Upper lobe of left lung (tissue), 4 donors: Measurements from ENCODE around the gene DMAC2.
A peak's percentile ranks its signal among the peaks of the same experiment; 100 is the strongest.

Experiments
- CTCF ChIP-seq, 6 experiments: fragments of 450-650 bp in 4 of 6; fragments of 200-600 bp in 2 of 6; sonication (generic) in 2 of 6; IDR thresholded peaks; one replicate each; pipeline ENCODE4 v1.5.1; 2016 to 2019; ENCODE audit warnings: antibody characterized with exemption in 6 of 6
- POLR2A ChIP-seq, 4 donors: fragments of 450-650 bp; IDR thresholded peaks; one replicate each; pipeline ENCODE4 v1.5.1; 2016 to 2017; ENCODE audit warnings: antibody characterized with exemption in 4 of 4, mild to moderate bottlenecking in 2 of 4
- POLR2AphosphoS5 ChIP-seq, 2 donors: sonication (generic); formaldehyde crosslinking; IDR thresholded peaks; one replicate each; pipeline ENCODE4 v1.5.1; 2017; ENCODE audit warnings: antibody characterized with exemption in 2 of 2

- TF ChIP-seq CTCF (IDR thresholded peaks at IDR 0.05) (no peak), POLR2A (IDR thresholded peaks at IDR 0.05) (no peak), POLR2AphosphoS5 (IDR thresholded peaks at IDR 0.05) (peak in 1 of 2 donors; percentile 43)
Observed at GRCh38 chr19:41413947-41414346, 25.8 kb downstream of the DMAC2 start.
